ENCODE measurements around the gene HAND2.

DNA sequence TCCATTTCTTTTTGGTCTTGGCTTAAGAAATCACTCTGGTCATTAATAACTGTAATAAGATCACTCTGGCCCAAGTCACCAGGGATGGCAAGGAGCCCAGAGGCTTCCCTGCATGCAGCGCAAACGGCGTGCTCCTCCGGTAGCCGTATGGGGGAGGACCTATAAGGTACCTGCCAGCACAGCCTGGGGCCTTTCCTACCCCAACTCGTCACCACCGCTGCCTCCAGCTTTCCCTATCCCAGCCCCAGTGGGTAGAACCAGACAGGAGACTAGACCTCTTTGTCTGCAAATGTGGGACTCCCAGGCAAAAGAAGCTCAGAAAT is 25.9 kb downstream of the HAND2 start:
- TF ChIP-seq POLR2AphosphoS5 (IDR thresholded peaks at IDR 0.05; ENCODE audit: low read depth, low read length) (no peak), SIN3A (IDR thresholded peaks at IDR 0.05; ENCODE audit: borderline replicate concordance, insufficient read depth, low read length) (no peak), REST (IDR thresholded peaks at IDR 0.05; ENCODE audit: insufficient read depth in 1 of 2, low read depth in 2 of 2, low read length in 2 of 2) (no peak), TAF1 (IDR thresholded peaks at IDR 0.05; ENCODE audit: borderline replicate concordance, insufficient read depth, low read length) (no peak), FOXP2 (optimal IDR thresholded peaks at IDR 0.05; ENCODE audit: borderline replicate concordance, extremely low read depth, extremely low read length, insufficient read depth) (no peak)

All from PFSK-1 (cell line).